ENCODE data around the gene SULT1C4.

- TF ChIP-seq CTCF (IDR thresholded peaks at IDR 0.05 in 4 of 5, conservative IDR thresholded peaks at IDR 0.05 in 1 of 5), result no peak
- no peak for TF ChIP-seq POLR2A (IDR thresholded peaks at IDR 0.05)
Observed at GRCh38 chr2:108330979-108331378, 46.8 kb upstream of the SULT1C4 start.

All from gastrocnemius medialis (tissue), 4 donors.